HL-60 (cell line): ENCODE measurements around the gene DCTN2.

Source experiments
- DNase-seq, 2 experiments: peaks; one replicate each; pipeline ENCODE4 v3.0.0-alpha.2; 2010 to 2020; ENCODE audit warnings: low read depth in 1 of 2, low spot score in 1 of 2
- H3K27ac ChIP-seq: fragments of 250-450 bp; sonication (Bioruptor Pico); replicated peaks from 2 replicates; pipeline ENCODE4 v1.5.1; 2020; ENCODE audit warnings: mild to moderate bottlenecking, moderate library complexity
- H3K27me3 ChIP-seq: fragments of 250-450 bp; sonication (Bioruptor Pico); 2 replicates; pipeline ENCODE4 v1.5.1; 2021; ENCODE audit warnings: mild to moderate bottlenecking, moderate library complexity; ENCODE audit not compliant: insufficient read depth, poor library complexity, severe bottlenecking
- H3K4me3 ChIP-seq: replicated peaks from 2 replicates; pipeline ENCODE4 v1.5.1; 2011; ENCODE audit warnings: mild to moderate bottlenecking, control low read depth, low read length; ENCODE audit not compliant: insufficient read depth
- CTCF ChIP-seq: IDR thresholded peaks from one replicate; pipeline ENCODE4 v1.5.1; 2011; ENCODE audit warnings: low read length, control low read depth, inconsistent platforms; ENCODE audit not compliant: insufficient read depth
- GABPA ChIP-seq: IDR thresholded peaks from 2 replicates; pipeline ENCODE4 v1.6.1; 2012; ENCODE audit warnings: low read depth
- POLR2AphosphoS5 ChIP-seq: IDR thresholded peaks from 2 replicates; pipeline ENCODE4 v1.6.1; 2012; ENCODE audit warnings: low read depth
- REST ChIP-seq: IDR thresholded peaks from 2 replicates; pipeline ENCODE4 v1.6.1; 2012; ENCODE audit warnings: low read depth; ENCODE audit not compliant: insufficient replicate concordance
- SPI1 ChIP-seq: IDR thresholded peaks from 2 replicates; pipeline ENCODE4 v1.6.1; 2012; ENCODE audit warnings: low read depth, mild to moderate bottlenecking, borderline replicate concordance

DCTN2 gene

GRCh38 chr12:57579011-57579410 lies 32.0 kb upstream of the DCTN2 start:
- DNase-seq = no peak
- Histone ChIP-seq H3K4me3 (no peak overlapping the region), H3K27ac (no peak overlapping the region), H3K27me3 (no peaks in the 10 kb centered on the region)
- TF ChIP-seq POLR2AphosphoS5 = no peak

GRCh38 chr12:57577981-57578758 lies 31.2 kb upstream of the DCTN2 start:
- H3K27ac ChIP-seq = no peak overlapping the region
- no peaks in the 10 kb centered on the region for H3K27me3 ChIP-seq
- H3K4me3 ChIP-seq = no peak overlapping the region
- no peak for DNase-seq
- TF ChIP-seq POLR2AphosphoS5 (no peak), REST (no peak), GABPA (no peak), CTCF (no peak), SPI1 (no peak)

- DNase-seq = no peak
- Histone ChIP-seq H3K4me3 (no peak overlapping the region), H3K27ac (no peak overlapping the region), H3K27me3 (no peaks in the 10 kb centered on the region)
- TF ChIP-seq POLR2AphosphoS5 (no peak), SPI1 (no peak), CTCF (no peak), GABPA (no peak), REST (no peak)
Observed at GRCh38 chr12:57576613-57577160, 29.7 kb upstream of the DCTN2 start.

GRCh38 chr12:57575771-57576612 lies 29.0 kb upstream of the DCTN2 start:
- H3K4me3 ChIP-seq = no peak overlapping the region
- no peak for TF ChIP-seq GABPA
- no peak for TF ChIP-seq CTCF
- no peak for TF ChIP-seq POLR2AphosphoS5
- TF ChIP-seq SPI1 = no peak
- TF ChIP-seq REST = no peak
- DNase-seq = no peak

More at GRCh38 chr12:57575771-57576612, 29.0 kb upstream of the DCTN2 start:
- Histone ChIP-seq H3K27ac (no peak overlapping the region), H3K27me3 (no peaks in the 10 kb centered on the region)
